H9 (cell line): ENCODE measurements around the gene ST6GALNAC2. TPM values are rescaled to one million over a fixed set of nuclear protein-coding genes. Genes with fewer than 3 reads are reported as not detected.
A peak's percentile ranks its signal among the peaks of the same experiment; 100 is the strongest.
"Not testable (repeated sequence)": the region's sequence is repeated elsewhere in the genome, so short reads cannot be mapped to it uniquely, and the experiment has no call there.

Source experiments
- DNase-seq: peaks from one replicate; pipeline ENCODE4 v3.0.0-alpha.2; 2017
- H2AFZ ChIP-seq: one replicate; pipeline ENCODE4 v1.6.1; 2013; ENCODE audit warnings: mild to moderate bottlenecking, low read length, control low read depth, moderate library complexity
- H2AK5ac ChIP-seq: 2 replicates; pipeline ENCODE4 v1.6.1; 2013; ENCODE audit warnings: low read length, control low read depth, mixed read lengths; ENCODE audit not compliant: insufficient read length
- H2BK120ac ChIP-seq: one replicate; pipeline ENCODE4 v1.6.1; 2013; ENCODE audit warnings: low read depth, mild to moderate bottlenecking, low read length, control low read depth, inconsistent platforms; ENCODE audit not compliant: poor library complexity, severe bottlenecking
- H2BK12ac ChIP-seq: 2 replicates; pipeline ENCODE4 v1.6.1; 2013; ENCODE audit warnings: low read length, control low read depth, mixed read lengths, low read depth; ENCODE audit not compliant: insufficient read length
- H2BK15ac ChIP-seq: 2 replicates; pipeline ENCODE4 v1.6.1; 2013; ENCODE audit warnings: low read depth, low read length, control low read depth
- H2BK20ac ChIP-seq: one replicate; pipeline ENCODE4 v1.6.1; 2013; ENCODE audit warnings: low read depth, mild to moderate bottlenecking, low read length, control low read depth, inconsistent platforms; ENCODE audit not compliant: poor library complexity, severe bottlenecking
- H2BK5ac ChIP-seq: 2 replicates; pipeline ENCODE4 v1.6.1; 2013; ENCODE audit warnings: low read length, control low read depth, mixed read lengths; ENCODE audit not compliant: insufficient read length
- H3K14ac ChIP-seq: 2 replicates; pipeline ENCODE4 v1.6.1; 2013; ENCODE audit warnings: low read length, control low read depth; ENCODE audit not compliant: insufficient read depth
- H3K18ac ChIP-seq: 2 replicates; pipeline ENCODE4 v1.6.1; 2013; ENCODE audit warnings: low read depth, mild to moderate bottlenecking, mixed read lengths, low read length, control low read depth; ENCODE audit not compliant: insufficient read length
- H3K23ac ChIP-seq: 2 replicates; pipeline ENCODE4 v1.6.1; 2013; ENCODE audit warnings: low read length, control low read depth, mixed read lengths, low read depth; ENCODE audit not compliant: insufficient read length
- H3K23me2 ChIP-seq: 2 replicates; pipeline ENCODE4 v1.6.1; 2013; ENCODE audit warnings: low read depth, mild to moderate bottlenecking, mixed read lengths, low read length, control low read depth; ENCODE audit not compliant: insufficient read length, poor library complexity, severe bottlenecking
- H3K27ac ChIP-seq: 2 replicates; pipeline ENCODE4 v1.5.1; 2013; ENCODE audit warnings: low read length, control low read depth, mixed read lengths, low read depth; ENCODE audit not compliant: insufficient read length
- H3K27me3 ChIP-seq: 2 replicates; pipeline ENCODE4 v1.6.1; 2013; ENCODE audit warnings: low read length, control low read depth, inconsistent platforms; ENCODE audit not compliant: insufficient read depth
- H3K4ac ChIP-seq: 2 replicates; pipeline ENCODE4 v1.6.1; 2013; ENCODE audit warnings: low read depth, mild to moderate bottlenecking, control low read depth, inconsistent platforms, low read length, moderate library complexity
- H3K4me1 ChIP-seq: 2 replicates; pipeline ENCODE4 v1.6.1; 2013; ENCODE audit warnings: low read length, control low read depth, inconsistent platforms; ENCODE audit not compliant: insufficient read depth
- H3K4me2 ChIP-seq: 2 replicates; pipeline ENCODE4 v1.6.1; 2013; ENCODE audit warnings: low read length, control low read depth, mixed read lengths; ENCODE audit not compliant: insufficient read length, insufficient read depth
- H3K56ac ChIP-seq: 2 replicates; pipeline ENCODE4 v1.6.1; 2013; ENCODE audit warnings: low read depth, mild to moderate bottlenecking, mixed read lengths, low read length, control low read depth; ENCODE audit not compliant: insufficient read length
- H3K79me1 ChIP-seq: 2 replicates; pipeline ENCODE4 v1.6.1; 2013; ENCODE audit warnings: low read depth, mild to moderate bottlenecking, moderate library complexity, low read length, control low read depth, inconsistent platforms; ENCODE audit not compliant: insufficient read depth, poor library complexity, severe bottlenecking
- H3K79me2 ChIP-seq: 2 replicates; pipeline ENCODE4 v1.6.1; 2013; ENCODE audit warnings: low read length, control low read depth, inconsistent platforms; ENCODE audit not compliant: insufficient read depth
- H3K9ac ChIP-seq: 2 replicates; pipeline ENCODE4 v1.6.1; 2013; ENCODE audit warnings: low read length, control low read depth, mixed read lengths; ENCODE audit not compliant: insufficient read length; ENCODE audit errors: extremely low read depth
- H3K9me3 ChIP-seq: one replicate; pipeline ENCODE4 v1.6.1; 2013; ENCODE audit warnings: low read depth, low read length, inconsistent platforms; ENCODE audit not compliant: control insufficient read depth
- H3T11ph ChIP-seq: one replicate; pipeline ENCODE4 v1.6.1; 2013; ENCODE audit warnings: mild to moderate bottlenecking, low read length, control low read depth, inconsistent platforms
- H4K20me1 ChIP-seq: one replicate; pipeline ENCODE4 v1.6.1; 2013; ENCODE audit not compliant: control insufficient read depth, insufficient read length, insufficient read depth
- H4K5ac ChIP-seq: 2 replicates; pipeline ENCODE4 v1.6.1; 2013; ENCODE audit warnings: low read depth, mild to moderate bottlenecking, mixed read lengths, low read length, control low read depth; ENCODE audit not compliant: insufficient read length
- H4K8ac ChIP-seq: replicated peaks from 2 replicates; pipeline ENCODE4 v1.6.1; 2013; ENCODE audit warnings: low read length, control low read depth, mixed read lengths, low read depth; ENCODE audit not compliant: insufficient read length
- H4K91ac ChIP-seq: 2 replicates; pipeline ENCODE4 v1.6.1; 2013; ENCODE audit warnings: low read depth, mild to moderate bottlenecking, moderate library complexity, mixed read lengths, low read length, control low read depth; ENCODE audit not compliant: insufficient read length
- H3K27ac Mint-ChIP-seq, 3 experiments: 2 replicates in 2 of 3; 3 replicates in 1 of 3; pipeline ENCODE4 v1.8.0; 2020 to 2021; ENCODE audit warnings: mixed read lengths in 3 of 3, mild to moderate bottlenecking in 1 of 3, moderate library complexity in 1 of 3
- H3K27me3 Mint-ChIP-seq: 2 replicates; pipeline ENCODE4 v1.8.0; 2021; ENCODE audit warnings: low read depth, mild to moderate bottlenecking, moderate library complexity, mixed read lengths
- H3K36me3 Mint-ChIP-seq, 3 experiments: 2 replicates in 2 of 3; 3 replicates in 1 of 3; pipeline ENCODE4 v1.8.0; 2020 to 2021; ENCODE audit warnings: low read depth in 3 of 3, mixed read lengths in 3 of 3; ENCODE audit not compliant: insufficient read depth in 1 of 3
- H3K4me1 Mint-ChIP-seq, 2 experiments: 2 replicates each; pipeline ENCODE4 v1.8.0; 2020; ENCODE audit warnings: mixed read lengths in 2 of 2
- H3K4me3 Mint-ChIP-seq, 2 experiments: 2 replicates in 1 of 2; 3 replicates in 1 of 2; pipeline ENCODE4 v1.8.0; 2020 to 2021; ENCODE audit warnings: mild to moderate bottlenecking in 2 of 2, mixed read lengths in 2 of 2, moderate library complexity in 1 of 2
- H3K9me3 Mint-ChIP-seq, 2 experiments: 2 replicates in 1 of 2; 3 replicates in 1 of 2; pipeline ENCODE4 v1.8.0; 2020; ENCODE audit warnings: mild to moderate bottlenecking in 2 of 2, mixed read lengths in 2 of 2, moderate library complexity in 1 of 2
- CTCF ChIP-seq: fragments of 200-600 bp; sonication (generic); conservative IDR thresholded peaks from 3 replicates; pipeline ENCODE4 v1.8.0; 2021; ENCODE audit warnings: antibody characterized with exemption, mild to moderate bottlenecking
- WGBS: extraction: QIAGEN DNeasy Blood & Tissue Kit; methylation state at CpG from one replicate; pipeline ENCODE4 v1.1.7; 2013; ENCODE audit warnings: missing lambda C conversion rate, low lambda C conversion rate, mixed read lengths; ENCODE audit not compliant: insufficient read length; ENCODE audit errors: extremely low coverage; 5-methylcytosine and 5-hydroxymethylcytosine counted together
- total RNA-seq: library from RNA; stranded (reverse); gene quantifications from 2 replicates; pipeline ENCODE4 v1.2.1, GENCODE V29; 2021

Gene ST6GALNAC2
- total RNA-seq, 1 experiment from 2014 or later: 0.46 TPM

GRCh38 chr17:76565728-76566612, 19.7 kb downstream of the ST6GALNAC2 start:
- Mint-ChIP-seq H3K27ac (peak overlapping the region in 2 of 3 experiments; percentile 15 to 39; a peak in 2 of 7 replicates), H3K36me3 (peaks cover 24 to 56% (median 39%) of the 10 kb centered on the region in 3 experiments; a peak in 6 of 7 replicates), H3K27me3 (no peaks in the 10 kb centered on the region), H3K4me1 (peaks cover 42 to 47% of the 10 kb centered on the region in 2 experiments), H3K9me3 (no peaks in the 10 kb centered on the region), H3K4me3 (no peak overlapping the region)
- no peak overlapping the region for H3K9ac ChIP-seq
- no peak overlapping the region for H2BK20ac ChIP-seq
- peaks cover 2% of the 10 kb centered on the region for H3K79me1 ChIP-seq
- WGBS: no CpG with 5 or more reads among the region's 14 CpGs
- no peak overlapping the region for H3K4me2 ChIP-seq
- no peak overlapping the region for H3K4ac ChIP-seq
- no peak overlapping the region for H2BK5ac ChIP-seq
- H4K91ac ChIP-seq: no peak overlapping the region
- H4K5ac ChIP-seq: no peak overlapping the region
- no peak overlapping the region for H2BK12ac ChIP-seq
- TF ChIP-seq CTCF: peak; percentile 31; the same call in 1 of the 3 replicates
- H3K4me1 ChIP-seq: no peaks in the 10 kb centered on the region; the same call in 1 of the 2 replicates
- H3K56ac ChIP-seq: no peak overlapping the region
- H3K79me2 ChIP-seq: peaks cover 9% of the 10 kb centered on the region; the same call in 1 of the 2 replicates
- H4K8ac ChIP-seq: no peak overlapping the region
- DNase-seq: peak; percentile 34
- H3K23me2 ChIP-seq: no peaks in the 10 kb centered on the region
- H3K18ac ChIP-seq: no peak overlapping the region
- H3K23ac ChIP-seq: no peak overlapping the region
- H4K20me1 ChIP-seq: no peaks in the 10 kb centered on the region
- no peak overlapping the region for H2BK15ac ChIP-seq
- H3K27me3 ChIP-seq: no peaks in the 10 kb centered on the region
- no peak overlapping the region for H2AK5ac ChIP-seq
- no peak overlapping the region for H2BK120ac ChIP-seq
- H3K27ac ChIP-seq: no peak overlapping the region
- no peak overlapping the region for H3K14ac ChIP-seq
- H3K9me3 ChIP-seq: no peaks in the 10 kb centered on the region
- no peak overlapping the region for H3T11ph ChIP-seq
- H2AFZ ChIP-seq: no peak overlapping the region

GRCh38 chr17:76564991-76565727, 20.5 kb downstream of the ST6GALNAC2 start:
- not testable (repeated sequence) for H2AFZ ChIP-seq, H3K4me3 Mint-ChIP-seq, H2BK5ac ChIP-seq, H3K4ac ChIP-seq, H3K27me3 Mint-ChIP-seq, H3K4me1 ChIP-seq, H3K27me3 ChIP-seq, H4K20me1 ChIP-seq, DNase-seq, H2BK15ac ChIP-seq, H3K18ac ChIP-seq, H3K4me2 ChIP-seq, H3K79me1 ChIP-seq, H2AK5ac ChIP-seq, H3K27ac ChIP-seq, H4K91ac ChIP-seq, H2BK20ac ChIP-seq, H3K56ac ChIP-seq, H3K14ac ChIP-seq, H2BK12ac ChIP-seq, H3K9me3 ChIP-seq, H3K23ac ChIP-seq, H4K5ac ChIP-seq, H3K9me3 Mint-ChIP-seq, H3K23me2 ChIP-seq, H3T11ph ChIP-seq, H4K8ac ChIP-seq, H3K9ac ChIP-seq, H2BK120ac ChIP-seq
- peaks cover 45 to 48% of the 10 kb centered on the region in 2 experiments for H3K4me1 Mint-ChIP-seq
- WGBS: no CpG with 5 or more reads among the region's 8 CpGs
- peak overlapping the region in 1 of 3 experiments; percentile 39; a peak in 1 of 7 replicates for H3K27ac Mint-ChIP-seq
- peaks cover 12% of the 10 kb centered on the region; the same call in 1 of the 2 replicates for H3K79me2 ChIP-seq
- peaks cover 31 to 62% (median 47%) of the 10 kb centered on the region in 3 experiments; a peak in 6 of 7 replicates for H3K36me3 Mint-ChIP-seq
